Measurements from ENCODE around the gene IFNW1.

IFNW1 gene

DNA sequence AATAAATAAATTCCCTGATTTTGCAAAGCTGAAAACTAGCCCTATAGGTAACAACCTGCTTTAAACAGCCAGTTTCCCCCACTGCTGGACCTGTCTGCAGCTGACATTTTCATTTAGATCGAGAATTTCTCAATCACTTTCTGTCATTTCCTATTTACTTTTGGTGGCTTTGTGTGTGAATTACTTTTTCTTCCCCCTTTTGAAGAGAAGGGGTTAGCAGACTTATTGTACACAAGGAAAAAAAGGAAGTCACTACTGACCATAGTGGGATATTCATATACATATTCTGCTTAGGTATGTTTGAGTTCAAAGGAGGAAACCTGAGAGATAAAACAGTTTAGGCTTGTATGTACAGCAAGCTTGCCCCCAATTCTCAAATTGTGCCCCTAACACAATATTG is 36.8 kb downstream of the IFNW1 start:
- no peak for DNase-seq

DNA sequence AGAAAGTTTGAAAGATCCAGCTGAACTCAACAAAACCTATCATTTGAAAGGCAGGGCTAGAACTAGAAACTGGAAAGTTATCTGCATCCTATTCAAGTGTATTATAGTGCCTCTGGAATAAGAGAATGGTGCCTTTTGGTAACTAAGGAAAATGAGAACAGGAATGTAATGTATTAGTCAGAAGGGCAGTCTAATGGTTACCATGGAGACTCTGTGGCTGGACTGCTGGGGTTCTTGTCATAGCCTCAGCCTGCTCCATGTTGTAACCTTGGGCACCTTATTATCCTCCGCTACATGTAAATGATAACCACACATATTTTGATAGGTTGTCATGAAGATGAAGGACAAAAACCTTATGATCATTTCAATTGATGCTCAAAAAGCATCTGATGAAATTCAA is 39.3 kb downstream of the IFNW1 start:
- DNase-seq, result no peak

DNA sequence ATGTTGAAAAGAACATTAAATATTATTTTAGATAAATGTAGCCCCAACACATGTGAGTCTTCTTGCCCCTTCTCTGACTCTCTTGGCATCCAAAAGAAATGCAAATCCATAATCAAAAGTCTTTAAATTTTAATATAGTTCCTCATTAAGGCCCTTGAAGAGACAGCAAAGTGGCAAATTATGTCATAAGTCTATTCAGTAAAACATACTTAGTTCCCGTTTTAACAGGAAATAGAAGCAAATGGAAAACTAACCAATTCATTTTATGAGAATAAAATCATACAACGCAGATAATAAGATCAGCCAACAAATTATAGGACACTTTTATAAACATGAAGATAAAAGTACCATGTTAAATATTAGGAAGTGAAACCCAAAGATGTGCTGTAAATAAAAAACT is 43.8 kb downstream of the IFNW1 start:
- DNase-seq, result no peak

DNA sequence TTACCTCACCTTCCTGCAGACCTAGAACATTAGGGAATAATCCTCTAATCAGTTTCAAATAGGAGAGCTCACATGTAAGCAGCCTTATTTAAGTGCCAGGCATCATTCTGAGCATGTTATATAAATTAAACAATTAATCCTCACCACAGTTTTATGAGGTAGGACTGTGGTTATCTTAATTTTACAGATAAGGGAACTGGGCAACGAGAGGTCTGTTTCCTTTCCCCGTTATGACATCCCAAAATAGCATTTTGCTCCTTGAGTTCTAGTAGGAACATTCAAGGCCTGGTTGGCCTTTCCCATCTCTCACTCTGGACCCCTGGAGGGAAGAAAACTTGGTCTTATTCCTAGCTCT is 44.8 kb downstream of the IFNW1 start:
- DNase-seq, result no peak

- no peak for DNase-seq
Measured at GRCh38 chr9:21096172-21096900, 45.3 kb downstream of the IFNW1 start.

GRCh38 chr9:21095561-21095960 is 46.1 kb downstream of the IFNW1 start:
- DNase-seq, result no peak

Data from femur (tissue), 1 donor.